HepG2 (cell line): ENCODE measurements around the gene TTLL11. TPM values are rescaled to one million over a fixed set of nuclear protein-coding genes. Genes with fewer than 3 reads are reported as not detected.

Experiments used
- ARID3A ChIP-seq: IDR thresholded peaks from 2 replicates; pipeline ENCODE4 v1.6.1; 2012; ENCODE audit warnings: low read depth, low read length, improper control_type of control experiment
- FOXK1 ChIP-seq: sonication (generic); formaldehyde crosslinking; IDR thresholded peaks from 2 replicates; pipeline ENCODE4 v1.4.0; 2020; ENCODE audit warnings: low read depth, missing genetic modification reagents, borderline replicate concordance
- GABPA ChIP-seq, 2 experiments: IDR thresholded peaks; 2 replicates each; pipeline ENCODE4 v1.6.1; 2011 to 2016; ENCODE audit warnings: low read depth in 2 of 2, low read length in 1 of 2, missing biosample characterization in 1 of 2, missing genetic modification characterization in 1 of 2
- MTERF4 ChIP-seq: sonication (generic); formaldehyde crosslinking; IDR thresholded peaks from 2 replicates; pipeline ENCODE4 v1.8.0; 2023; ENCODE audit warnings: mild to moderate bottlenecking, missing genetic modification reagents
- NRL ChIP-seq: sonication (generic); formaldehyde crosslinking; IDR thresholded peaks from 2 replicates; pipeline ENCODE4 v1.5.0; 2020; ENCODE audit warnings: missing genetic modification reagents, mild to moderate bottlenecking, moderate library complexity, borderline replicate concordance
- ZNF318 ChIP-seq: sonication (generic); formaldehyde crosslinking; IDR thresholded peaks from 2 replicates; pipeline ENCODE4 v1.4.0; 2020; ENCODE audit warnings: mild to moderate bottlenecking, missing genetic modification reagents
- ZNF331 ChIP-seq: sonication (generic); formaldehyde crosslinking; IDR thresholded peaks from 2 replicates; pipeline ENCODE4 v1.4.0; 2020; ENCODE audit warnings: missing genetic modification reagents
- polyA plus RNA-seq, 8 experiments: library from polyadenylated mRNA; depleted of rRNA in 3 of 8; stranded (reverse) in 7 of 8; unstranded in 1 of 8; fragments of >200 nt; fragmentation: Illumina TruSeq in 4 of 8; extraction: Trizol in 4 of 8; gene quantifications; 2 replicates each; pipeline versions ENCODE4 v1.2.1 to v1.2.3, GENCODE V29; 2011 to 2016; ENCODE audit warnings: low read depth in 4 of 8, missing spikeins in 1 of 8, mixed read lengths in 1 of 8; ENCODE audit not compliant: insufficient read depth in 1 of 8
- total RNA-seq, 5 experiments: library from RNA; depleted of rRNA; stranded (reverse); fragments of >200 nt; fragmentation: Illumina TruSeq; extraction: Trizol; gene quantifications; 2 replicates each; pipeline ENCODE4 v1.2.3, GENCODE V29; 2016; ENCODE audit warnings: low read depth in 1 of 5
- TF ChIP-seq, protein P1 (sequence below): sonication (generic); formaldehyde crosslinking; IDR thresholded peaks from 2 replicates; pipeline ENCODE4 v1.8.0; 2022; ENCODE audit warnings: mild to moderate bottlenecking, missing genetic modification reagents, moderate library complexity

Gene TTLL11
- total and polyA plus RNA-seq, 2 of the 13 experiments (the other 11 are each of a cell fraction or from before 2014, with no cell fraction given) = 4.5 to 5.2 TPM

GRCh38 chr9:122092611-122093506 is at the start of gene TTLL11 (continued):
- peak; percentile 50; the same call in 1 of the 2 replicates for TF ChIP-seq MTERF4 (CRISPR knock-in tag)
- no peak for TF ChIP-seq GABPA (IDR thresholded peaks at IDR 0.05; ENCODE audit: low read depth, low read length)
- TF ChIP-seq GABPA (CRISPR knock-in tag; IDR thresholded peaks at IDR 0.05; ENCODE audit: low read depth) = peak; percentile 51; the same call in 1 of the 2 replicates
- no peak for TF ChIP-seq ZNF318 (CRISPR knock-in tag)
- peak; percentile 78; the same call in 1 of the 2 replicates for TF ChIP-seq ZNF331 (CRISPR knock-in tag)
- TF ChIP-seq NRL (CRISPR knock-in tag) = peak; percentile 53; the same call in 1 of the 2 replicates
- TF ChIP-seq FOXK1 (CRISPR knock-in tag) = peak; percentile 85; the same call in 1 of the 2 replicates
- TF ChIP-seq, protein P1, sequence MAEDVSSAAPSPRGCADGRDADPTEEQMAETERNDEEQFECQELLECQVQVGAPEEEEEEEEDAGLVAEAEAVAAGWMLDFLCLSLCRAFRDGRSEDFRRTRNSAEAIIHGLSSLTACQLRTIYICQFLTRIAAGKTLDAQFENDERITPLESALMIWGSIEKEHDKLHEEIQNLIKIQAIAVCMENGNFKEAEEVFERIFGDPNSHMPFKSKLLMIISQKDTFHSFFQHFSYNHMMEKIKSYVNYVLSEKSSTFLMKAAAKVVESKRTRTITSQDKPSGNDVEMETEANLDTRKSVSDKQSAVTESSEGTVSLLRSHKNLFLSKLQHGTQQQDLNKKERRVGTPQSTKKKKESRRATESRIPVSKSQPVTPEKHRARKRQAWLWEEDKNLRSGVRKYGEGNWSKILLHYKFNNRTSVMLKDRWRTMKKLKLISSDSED (CRISPR knock-in tag) = no peak
- TF ChIP-seq ARID3A = no peak
- TF ChIP-seq, all 625 proteins: peak for 247
